Measurements from ENCODE around the gene KRTAP10-12. TPM values are rescaled to one million over a fixed set of nuclear protein-coding genes. Genes with fewer than 3 reads are reported as not detected.

KRTAP10-12 gene
- total RNA-seq, 1 experiment from 2014 or later, result not detected

- DNase-seq (ENCODE audit: low read depth), result no peak
Observed at GRCh38 chr21:44697811-44698734, 1.1 kb downstream of the KRTAP10-12 start.

DNA sequence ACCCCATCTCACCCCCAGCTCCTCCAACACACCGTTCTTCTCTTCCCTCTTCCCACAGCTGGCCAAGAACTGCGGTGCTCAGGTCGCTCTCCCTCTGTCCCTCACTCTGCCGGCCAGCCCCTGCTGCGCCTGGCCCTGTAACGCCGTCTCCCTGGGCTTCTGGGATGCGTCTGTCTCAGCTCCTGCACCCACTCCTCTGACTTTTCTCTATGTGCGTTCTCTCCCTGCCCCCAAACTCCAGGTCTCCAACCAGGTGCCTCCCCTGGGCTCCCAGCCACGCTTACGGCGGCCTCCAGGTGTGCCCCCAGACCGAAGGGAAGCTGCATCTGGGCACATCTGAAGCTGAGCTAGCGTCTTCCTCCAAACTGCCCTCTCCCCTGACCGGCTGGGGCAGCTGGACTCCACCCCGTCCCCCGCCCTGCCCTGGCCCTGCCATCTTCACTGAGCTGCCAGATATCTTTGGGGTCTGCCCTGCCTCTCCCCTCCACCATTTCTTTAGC lies 2.6 kb downstream of the KRTAP10-12 start:
- DNase-seq (ENCODE audit: low read depth), result no peak

GRCh38 chr21:44700101-44701022 lies 3.4 kb downstream of the KRTAP10-12 start:
- no peak for DNase-seq (ENCODE audit: low read depth)

DNA sequence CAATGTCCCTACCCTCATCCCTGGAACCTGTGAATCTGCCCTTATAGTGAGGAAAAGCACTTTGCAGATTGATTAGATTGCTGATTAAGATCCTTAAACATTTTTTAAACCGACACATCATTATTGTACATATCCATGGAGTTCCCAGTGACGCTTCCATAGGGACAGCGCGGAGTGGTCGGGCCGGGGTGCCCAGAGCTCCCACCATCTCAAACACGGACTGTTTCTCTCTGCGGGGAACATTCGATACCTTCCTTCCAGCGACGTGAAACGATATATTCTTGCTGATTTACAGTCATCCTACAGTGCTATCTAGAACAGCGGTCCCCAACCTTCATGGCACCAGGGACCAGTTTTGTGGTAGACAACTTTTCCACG lies 4.0 kb downstream of the KRTAP10-12 start:
- DNase-seq (ENCODE audit: low read depth), result no peak

DNA sequence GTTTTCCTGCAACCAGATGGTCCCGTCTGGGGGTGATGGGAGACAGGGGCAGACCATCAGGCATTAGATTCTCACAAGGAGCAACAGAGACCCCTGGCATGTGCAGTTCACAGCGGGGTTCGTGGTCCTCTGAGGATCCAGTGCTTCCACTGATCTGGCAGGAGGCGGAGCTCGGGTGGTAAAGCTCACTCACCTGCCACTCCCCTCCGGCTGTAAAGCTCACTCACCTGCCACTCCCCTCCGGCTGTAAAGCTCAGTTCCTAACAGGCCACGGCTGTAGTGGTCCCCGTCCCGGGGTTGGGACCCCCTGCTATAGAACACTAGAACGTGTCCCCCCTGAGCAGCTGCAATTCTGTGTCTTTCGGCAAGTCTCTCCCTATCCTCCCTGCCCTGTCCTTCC lies 4.6 kb downstream of the KRTAP10-12 start:
- DNase-seq (ENCODE audit: low read depth), result no peak

DNA sequence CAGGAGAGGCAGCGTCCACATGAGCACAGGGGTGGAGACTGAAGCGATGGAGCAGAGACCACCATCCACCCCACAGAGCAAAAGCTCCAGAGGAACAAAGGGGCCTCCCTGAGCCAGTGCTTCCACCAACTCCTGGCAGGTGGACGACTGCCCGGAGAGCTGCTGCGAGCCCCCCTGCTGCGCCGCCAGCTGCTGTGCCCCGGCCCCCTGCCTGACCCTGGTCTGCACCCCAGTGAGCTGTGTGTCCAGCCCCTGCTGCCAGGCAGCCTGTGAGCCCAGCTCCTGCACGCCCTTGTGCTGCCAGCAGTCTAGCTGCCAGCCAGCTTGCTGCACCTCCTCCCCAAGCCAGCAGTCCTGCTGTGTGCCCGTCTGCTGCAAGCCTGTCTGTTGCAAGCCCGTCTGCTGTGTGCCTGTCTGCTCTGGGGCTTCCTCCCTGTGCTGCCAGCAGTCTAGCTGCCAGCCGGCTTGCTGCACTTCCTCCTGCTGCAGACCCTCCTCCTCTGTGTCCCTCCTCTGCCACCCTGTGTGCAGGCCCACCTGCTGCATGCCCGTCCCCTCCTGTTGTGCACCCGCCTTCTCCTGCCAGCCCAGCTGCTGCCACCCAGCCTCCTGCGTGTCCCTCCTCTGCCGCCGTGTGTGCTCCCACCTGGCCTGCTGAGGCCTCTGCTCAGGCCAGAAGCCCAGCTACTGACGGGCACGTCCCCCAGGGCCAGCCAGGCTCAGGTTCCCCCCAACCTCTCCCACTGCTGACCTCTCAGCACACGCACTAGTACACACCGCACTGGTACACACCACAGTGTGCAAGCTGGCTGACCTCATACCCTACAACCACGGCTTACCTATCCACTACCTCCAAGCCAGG lies 5.4 kb downstream of the KRTAP10-12 start:
- DNase-seq (ENCODE audit: low read depth), result no peak

DNA sequence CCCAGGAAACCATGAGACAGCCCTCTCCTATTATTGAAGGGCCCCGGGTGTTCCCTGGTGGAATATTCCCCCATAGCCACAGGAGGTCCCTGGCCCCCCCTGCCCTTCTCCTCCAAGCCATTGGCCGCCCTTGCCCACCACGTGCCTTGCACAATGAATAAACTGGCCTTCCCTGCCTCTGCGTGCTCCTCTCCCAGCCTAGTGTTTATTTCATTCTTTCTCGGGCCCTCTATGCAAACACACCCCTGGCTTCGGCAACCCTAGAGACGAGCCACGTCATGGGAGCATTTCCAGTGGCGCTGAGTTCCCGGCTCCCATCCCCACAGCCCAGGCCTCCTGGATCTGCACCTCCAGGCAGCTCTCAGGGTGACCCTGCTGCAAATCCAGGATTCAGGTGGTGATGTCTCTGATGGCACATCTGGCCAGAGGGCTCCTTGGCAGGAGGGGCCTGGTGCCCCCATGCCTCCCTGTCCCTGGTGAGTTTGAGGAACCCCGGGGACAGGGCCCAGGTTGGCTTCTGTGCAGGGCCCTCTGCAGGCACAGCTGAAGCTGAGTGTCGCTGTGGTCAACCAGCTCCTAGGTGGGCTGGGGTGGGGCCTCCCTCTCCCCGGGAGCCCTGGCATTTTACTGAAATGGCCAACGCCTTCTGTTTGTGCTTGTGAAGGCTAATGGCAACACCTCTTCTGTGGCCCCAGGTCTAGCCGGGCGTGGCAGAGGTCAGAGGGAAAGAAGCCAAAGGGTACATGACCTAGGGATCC lies 6.2 kb downstream of the KRTAP10-12 start:
- no peak for DNase-seq (ENCODE audit: low read depth)

DNA sequence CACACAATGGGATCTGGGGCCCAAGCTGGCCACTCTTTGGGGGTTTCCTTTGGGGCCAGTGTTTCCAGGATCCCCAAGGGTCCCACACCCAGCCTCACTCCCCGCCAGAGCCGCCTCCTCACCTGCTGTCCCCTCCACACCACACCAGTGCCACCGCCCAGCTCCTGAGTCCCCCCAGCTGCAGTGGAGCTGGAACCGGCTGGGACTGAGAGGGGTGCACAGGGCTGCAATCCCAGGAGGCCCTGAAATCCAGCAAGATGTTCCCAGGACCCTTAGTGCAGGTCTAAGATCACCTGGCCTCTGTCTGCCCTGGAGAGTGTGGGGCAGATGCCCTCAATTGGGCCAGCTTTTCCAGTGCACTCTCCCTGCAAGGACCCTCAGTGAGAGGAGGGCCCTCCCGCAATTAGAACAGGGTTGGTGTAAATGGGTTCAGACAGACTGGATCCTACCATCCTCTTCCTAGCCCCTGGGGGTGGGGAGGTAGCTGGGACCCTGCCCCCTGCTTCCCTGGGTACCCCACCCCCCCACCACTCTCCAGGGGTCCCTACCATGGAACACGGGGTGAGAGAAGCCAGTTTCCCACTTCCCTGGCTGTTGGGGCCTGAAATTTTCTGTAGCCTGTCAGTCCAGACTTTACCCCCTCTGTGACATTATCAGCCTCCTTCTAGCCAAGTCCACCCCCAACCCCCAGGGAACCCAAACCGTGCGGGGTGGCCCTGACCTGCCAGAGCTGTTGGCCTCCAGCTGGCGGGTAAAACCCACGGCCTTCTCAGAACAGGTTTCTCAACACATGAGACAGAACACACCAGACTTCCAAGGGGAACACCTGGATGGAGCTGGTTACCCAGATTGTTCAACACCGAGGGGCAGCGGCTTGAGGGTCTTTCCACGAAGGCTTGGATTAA lies 7.0 kb downstream of the KRTAP10-12 start:
- no peak for DNase-seq (ENCODE audit: low read depth)

GRCh38 chr21:44704636-44705001 lies 7.6 kb downstream of the KRTAP10-12 start:
- no peak for DNase-seq (ENCODE audit: low read depth)

DNA sequence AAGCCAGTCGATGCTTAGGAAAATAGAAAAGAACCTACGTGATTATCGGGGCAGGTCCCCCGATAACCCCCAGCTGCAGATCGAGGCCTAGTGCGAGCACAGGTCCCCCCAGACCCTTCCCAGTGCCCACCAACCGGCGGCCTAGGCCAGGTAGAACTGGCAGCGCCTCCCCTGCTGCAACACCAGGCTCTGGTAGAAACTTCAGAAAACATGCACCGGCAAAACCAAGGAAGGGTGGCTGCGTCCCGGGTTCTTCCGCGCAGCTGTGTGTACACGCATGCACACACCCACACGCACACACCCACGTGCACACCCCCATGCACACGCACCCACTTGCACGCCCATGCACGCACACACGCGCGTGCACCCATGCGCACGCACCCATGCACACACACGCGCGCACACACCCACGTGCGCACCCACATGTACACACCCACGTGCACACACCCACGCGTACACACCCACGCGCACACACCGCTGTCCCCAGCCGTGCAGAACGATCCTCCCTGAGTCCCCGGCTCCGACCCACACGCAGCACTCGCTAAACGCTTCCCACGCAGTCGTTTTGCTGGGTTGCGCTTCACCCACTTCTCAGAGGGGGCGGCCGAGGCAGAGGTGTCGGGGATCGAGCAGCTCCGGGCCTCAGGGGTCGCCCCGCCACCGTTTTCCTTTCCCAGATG lies 9.2 kb downstream of the KRTAP10-12 start:
- DNase-seq (ENCODE audit: low read depth), result no peak

GRCh38 chr21:44706706-44707581 lies 10.0 kb downstream of the KRTAP10-12 start:
- DNase-seq (ENCODE audit: low read depth), result no peak

- no peak for DNase-seq (ENCODE audit: low read depth)
Observed at GRCh38 chr21:44708213-44708865, 11.4 kb downstream of the KRTAP10-12 start.

GRCh38 chr21:44708866-44709425 lies 12.0 kb downstream of the KRTAP10-12 start:
- no peak for DNase-seq (ENCODE audit: low read depth)

- no peak for DNase-seq (ENCODE audit: low read depth)
Observed at GRCh38 chr21:44709426-44710293, 12.7 kb downstream of the KRTAP10-12 start.

- DNase-seq (ENCODE audit: low read depth), result no peak
Observed at GRCh38 chr21:44710294-44710665, 13.3 kb downstream of the KRTAP10-12 start.

GRCh38 chr21:44710756-44711326 lies 13.9 kb downstream of the KRTAP10-12 start:
- DNase-seq (ENCODE audit: low read depth), result no peak
